ENCODE data around the gene LUM. TPM values are rescaled to one million over a fixed set of nuclear protein-coding genes. Genes with fewer than 3 reads are reported as not detected.

The LUM gene
- total RNA-seq, 1 donor from 2014 or later = 54.9 TPM

DNA sequence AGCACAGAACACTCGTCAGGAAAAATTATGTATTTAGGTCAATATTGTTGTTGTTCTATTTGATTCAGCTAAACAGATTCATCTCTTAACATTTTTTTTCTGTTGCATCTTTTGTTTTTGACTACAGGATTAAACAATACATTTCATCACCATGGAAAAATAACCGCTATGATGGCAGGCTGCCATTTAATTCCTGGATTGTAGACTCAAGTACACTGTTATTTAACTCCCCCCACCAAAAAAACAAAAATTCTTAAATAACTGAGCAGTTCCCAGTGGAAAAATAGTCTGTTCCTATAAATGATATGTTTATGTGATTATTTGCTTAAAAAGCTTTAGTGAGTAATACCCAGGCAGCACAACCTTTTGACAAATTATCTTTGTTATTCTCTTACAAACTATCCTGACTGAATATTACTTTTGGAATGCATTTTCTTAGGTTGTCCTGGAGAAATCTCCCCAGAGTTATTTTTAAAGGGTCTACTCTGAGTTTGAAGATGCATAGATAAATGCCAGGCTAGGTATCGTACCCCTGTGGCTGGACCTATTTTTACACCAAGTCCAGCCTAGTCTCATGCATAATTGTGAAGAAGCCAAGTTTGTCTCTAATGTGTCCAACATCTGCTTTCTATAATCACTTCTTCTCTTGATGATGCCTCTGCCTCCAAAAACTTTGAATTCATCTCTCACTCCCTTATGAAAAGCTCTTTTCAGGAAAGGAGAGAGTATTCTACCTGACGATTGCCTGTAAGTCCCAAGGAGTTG lies 57.2 kb downstream of the LUM start:
- ATAC-seq (no peak), DNase-seq (ENCODE audit: missing footprints) (no peak)
- intact Hi-C loops (cut with DNase I) = no loop called here

Other genes with a start within 250 kb of the LUM start
- not detected for gene CCER1, start 156.3 kb downstream of the LUM start, total RNA-seq
- not detected for gene EPYC, start 106.5 kb downstream of the LUM start, total RNA-seq
- gene KERA, start 53.5 kb downstream of the LUM start, total RNA-seq = not detected
- 1,037 TPM for gene DCN, start 71.3 kb upstream of the LUM start, total RNA-seq